ENCODE data around the gene ABCF3.

The ABCF3 gene

DNA sequence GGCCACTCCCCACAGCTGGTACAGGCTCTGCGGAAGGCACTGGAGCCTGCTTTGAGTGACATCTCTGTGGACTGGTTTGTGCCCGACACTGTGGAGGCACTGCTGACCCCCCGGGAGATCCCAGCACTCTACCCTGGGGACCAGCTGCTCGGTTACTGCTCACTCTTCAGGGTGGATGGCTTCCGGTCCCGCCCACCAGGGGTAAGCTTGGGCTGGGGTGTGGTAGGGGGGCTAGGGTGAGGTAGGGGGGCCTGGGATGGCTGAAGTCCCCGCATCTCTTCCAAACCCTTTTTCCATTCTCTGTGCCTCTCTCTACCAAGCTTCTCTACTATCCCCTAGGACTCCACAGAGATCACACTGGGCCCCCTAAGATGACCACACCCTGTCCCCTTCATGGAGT, 51.2 kb downstream of the ABCF3 start:
- H3K4me3 ChIP-seq (ENCODE audit: low read depth, low read length), result no peak overlapping the region
- TF ChIP-seq, protein P1, sequence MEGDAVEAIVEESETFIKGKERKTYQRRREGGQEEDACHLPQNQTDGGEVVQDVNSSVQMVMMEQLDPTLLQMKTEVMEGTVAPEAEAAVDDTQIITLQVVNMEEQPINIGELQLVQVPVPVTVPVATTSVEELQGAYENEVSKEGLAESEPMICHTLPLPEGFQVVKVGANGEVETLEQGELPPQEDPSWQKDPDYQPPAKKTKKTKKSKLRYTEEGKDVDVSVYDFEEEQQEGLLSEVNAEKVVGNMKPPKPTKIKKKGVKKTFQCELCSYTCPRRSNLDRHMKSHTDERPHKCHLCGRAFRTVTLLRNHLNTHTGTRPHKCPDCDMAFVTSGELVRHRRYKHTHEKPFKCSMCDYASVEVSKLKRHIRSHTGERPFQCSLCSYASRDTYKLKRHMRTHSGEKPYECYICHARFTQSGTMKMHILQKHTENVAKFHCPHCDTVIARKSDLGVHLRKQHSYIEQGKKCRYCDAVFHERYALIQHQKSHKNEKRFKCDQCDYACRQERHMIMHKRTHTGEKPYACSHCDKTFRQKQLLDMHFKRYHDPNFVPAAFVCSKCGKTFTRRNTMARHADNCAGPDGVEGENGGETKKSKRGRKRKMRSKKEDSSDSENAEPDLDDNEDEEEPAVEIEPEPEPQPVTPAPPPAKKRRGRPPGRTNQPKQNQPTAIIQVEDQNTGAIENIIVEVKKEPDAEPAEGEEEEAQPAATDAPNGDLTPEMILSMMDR (IDR thresholded peaks at IDR 0.05; ENCODE audit: borderline replicate concordance, insufficient read depth, low read depth, low read length), result no peak

DNA sequence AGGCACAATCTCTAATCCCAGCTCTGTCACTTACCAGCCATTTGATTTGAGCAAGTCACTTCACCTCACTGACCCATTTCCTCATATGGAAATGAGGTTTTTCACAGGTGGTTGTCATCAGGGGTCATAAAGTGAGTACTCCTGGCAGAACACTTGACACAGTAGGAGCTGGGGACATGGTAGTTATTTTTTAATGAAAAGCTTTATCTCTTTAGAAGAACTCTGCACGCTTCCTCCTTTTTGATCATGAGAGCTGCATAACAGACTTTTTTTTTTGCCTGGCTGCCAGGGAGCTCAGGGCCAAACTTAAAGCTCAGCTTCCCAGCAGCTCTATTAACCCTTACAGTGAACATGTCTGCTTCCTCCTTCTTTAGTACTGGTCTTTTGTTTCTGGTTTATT, 51.8 kb downstream of the ABCF3 start:
- no peak overlapping the region for H3K4me3 ChIP-seq (ENCODE audit: low read depth, low read length)
- TF ChIP-seq, protein P1 (IDR thresholded peaks at IDR 0.05; ENCODE audit: borderline replicate concordance, insufficient read depth, low read depth, low read length), result no peak

DNA sequence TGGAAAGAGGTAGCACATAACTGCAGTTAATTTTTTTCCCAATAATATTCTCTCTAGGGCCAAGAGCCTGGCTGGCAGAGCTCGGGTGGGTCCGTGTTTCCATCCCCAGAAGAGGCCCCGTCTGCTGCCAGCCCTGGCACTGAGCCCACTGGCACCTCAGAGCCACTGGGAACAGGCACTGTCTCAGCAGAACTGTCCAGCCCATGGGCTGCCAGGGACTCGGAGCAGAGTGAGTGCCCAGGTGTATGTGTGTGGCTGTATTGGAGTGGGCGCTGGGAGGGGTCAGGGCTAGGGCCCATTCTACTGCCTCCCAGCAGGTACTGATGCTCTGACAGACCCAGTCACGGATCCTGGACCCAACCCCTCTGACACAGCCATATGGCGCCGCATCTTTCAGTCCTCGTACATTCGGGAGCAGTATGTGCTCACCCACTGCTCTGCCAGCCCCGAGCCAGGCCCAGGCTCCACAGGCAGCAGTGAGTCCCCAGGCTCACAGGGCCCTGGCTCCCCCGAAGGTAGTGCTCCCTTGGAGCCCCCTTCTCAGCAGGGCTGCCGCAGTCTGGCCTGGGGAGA, 52.3 kb downstream of the ABCF3 start:
- TF ChIP-seq, protein P1 (IDR thresholded peaks at IDR 0.05; ENCODE audit: borderline replicate concordance, insufficient read depth, low read depth, low read length), result no peak
- H3K4me3 ChIP-seq (ENCODE audit: low read depth, low read length), result no peak overlapping the region

DNA sequence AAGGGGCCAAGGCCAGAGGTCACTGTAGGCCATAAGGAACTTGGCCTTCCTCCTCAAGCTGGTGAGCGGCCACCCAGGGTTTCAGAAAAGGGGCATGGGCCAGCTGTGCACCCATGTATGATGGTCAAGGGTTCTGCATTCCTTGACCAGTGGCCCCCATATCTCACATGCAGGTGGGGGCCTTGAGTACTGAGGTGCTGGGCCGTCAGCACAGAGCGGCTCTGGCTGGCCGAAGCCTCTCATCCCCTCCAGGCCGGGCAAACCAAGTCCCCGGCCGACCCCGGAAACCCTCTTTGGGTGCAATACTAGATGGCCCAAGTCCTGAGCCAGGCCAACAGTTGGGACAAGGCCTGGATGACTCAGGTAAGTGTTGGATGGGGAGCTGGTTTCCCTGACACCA, 53.2 kb downstream of the ABCF3 start:
- no peak overlapping the region for H3K4me3 ChIP-seq (ENCODE audit: low read depth, low read length)
- TF ChIP-seq, protein P1 (IDR thresholded peaks at IDR 0.05; ENCODE audit: borderline replicate concordance, insufficient read depth, low read depth, low read length), result no peak

DNA sequence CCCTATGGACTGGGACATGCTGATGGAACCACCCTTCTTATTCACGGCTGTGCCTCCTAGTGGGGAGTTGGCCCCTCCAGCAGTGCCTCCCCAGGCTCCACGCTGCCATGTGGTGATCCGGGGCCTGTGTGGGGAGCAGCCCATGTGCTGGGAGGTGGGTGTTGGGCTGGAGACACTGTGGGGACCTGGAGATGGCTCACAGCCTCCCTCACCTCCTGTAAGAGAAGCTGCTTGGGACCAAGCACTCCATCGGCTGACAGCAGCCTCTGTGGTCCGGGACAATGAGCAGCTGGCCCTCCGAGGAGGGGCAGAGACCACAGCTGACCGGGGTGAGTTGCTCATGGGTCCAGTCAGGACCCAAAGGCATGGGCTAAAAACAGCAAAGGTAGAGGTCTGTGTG, 53.7 kb downstream of the ABCF3 start:
- TF ChIP-seq, protein P1 (IDR thresholded peaks at IDR 0.05; ENCODE audit: borderline replicate concordance, insufficient read depth, low read depth, low read length), result no peak
- H3K4me3 ChIP-seq (ENCODE audit: low read depth, low read length), result no peak overlapping the region

DNA sequence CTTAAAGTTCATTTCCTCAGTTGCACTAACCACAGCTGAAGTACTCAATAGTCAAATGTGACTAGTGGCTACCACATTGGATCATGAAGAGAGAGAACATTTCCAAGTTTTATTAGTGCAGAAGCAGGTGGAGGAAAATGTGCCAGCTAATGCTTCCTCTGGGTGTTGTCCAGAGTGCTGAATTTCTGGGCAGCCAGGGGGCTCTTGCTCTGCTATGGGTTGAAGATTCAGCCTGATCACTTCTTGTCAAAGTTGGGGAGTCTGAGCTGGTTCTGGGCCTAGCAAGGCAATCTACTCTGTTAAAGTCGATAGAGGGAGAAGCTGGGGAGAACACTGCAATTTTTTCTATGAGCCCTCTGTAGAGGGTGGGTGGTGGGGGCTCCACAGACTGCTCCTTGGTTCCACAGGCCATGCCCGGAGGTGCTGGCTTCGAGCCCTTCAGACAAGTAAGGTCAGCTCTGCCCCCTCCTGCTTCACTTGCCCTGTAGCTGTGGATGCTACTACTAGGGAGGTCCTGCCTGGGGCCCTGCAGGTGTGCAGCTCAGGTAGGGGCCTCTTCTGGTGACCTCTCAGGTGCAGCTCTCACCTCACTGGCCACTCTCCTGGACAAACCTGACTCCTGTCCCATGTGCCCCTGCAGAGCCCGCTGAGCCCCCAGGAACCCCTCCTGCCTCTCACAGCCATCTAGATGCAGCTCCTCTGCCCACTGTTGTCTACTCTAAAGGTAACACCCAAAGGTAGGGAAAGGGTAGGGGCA, 54.6 kb downstream of the ABCF3 start:
- TF ChIP-seq, protein P1 (IDR thresholded peaks at IDR 0.05; ENCODE audit: borderline replicate concordance, insufficient read depth, low read depth, low read length), result no peak
- no peak overlapping the region for H3K4me3 ChIP-seq (ENCODE audit: low read depth, low read length)

DNA sequence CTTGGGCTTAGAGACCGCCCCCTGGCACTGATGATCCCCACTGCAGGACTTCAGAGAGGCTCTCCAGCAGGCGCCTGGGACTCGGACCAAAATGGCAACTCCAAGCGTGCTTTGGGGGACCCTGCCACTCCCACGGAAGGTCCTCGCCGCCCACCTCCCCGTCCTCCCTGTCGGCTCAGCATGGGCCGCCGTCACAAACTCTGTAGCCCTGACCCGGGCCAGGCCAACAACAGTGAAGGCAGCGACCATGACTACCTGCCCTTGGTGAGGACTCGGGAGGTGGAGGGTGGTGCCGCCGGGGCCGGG, 55.1 kb downstream of the ABCF3 start:
- H3K4me3 ChIP-seq (ENCODE audit: low read depth, low read length), result no peak overlapping the region
- TF ChIP-seq, protein P1 (IDR thresholded peaks at IDR 0.05; ENCODE audit: borderline replicate concordance, insufficient read depth, low read depth, low read length), result no peak
